NCI-H774 (cell line): ENCODE results near the gene CTSE.
A peak's percentile ranks its signal among the peaks of the same experiment; 100 is the strongest.

ENCODE experiments used
- DNase-seq: peaks from one replicate; lab custom pipeline; 2025; lab: John Stamatoyannopoulos, UW

The CTSE gene

GRCh38 chr1:205971082-205971481 is 52.6 kb downstream of the CTSE start:
- DNase-seq, result no peak

- no peak for DNase-seq
Measured at GRCh38 chr1:205970486-205970885, 53.2 kb downstream of the CTSE start.

GRCh38 chr1:205969229-205969628 is 54.5 kb downstream of the CTSE start:
- no peak for DNase-seq

GRCh38 chr1:205967554-205968335 is 56.0 kb downstream of the CTSE start:
- no peak for DNase-seq

- DNase-seq, result peak; percentile 96
Measured at GRCh38 chr1:205965036-205965884, 58.4 kb downstream of the CTSE start.

- DNase-seq, result no peak
Measured at GRCh38 chr1:205963352-205964155, 60.1 kb downstream of the CTSE start.

GRCh38 chr1:205962821-205963221 is 60.9 kb downstream of the CTSE start:
- no peak for DNase-seq

- DNase-seq, result no peak
Measured at GRCh38 chr1:205961991-205962820, 61.5 kb downstream of the CTSE start.

GRCh38 chr1:205961405-205961804 is 62.3 kb downstream of the CTSE start:
- DNase-seq, result no peak

GRCh38 chr1:205959789-205960188 is 63.9 kb downstream of the CTSE start:
- no peak for DNase-seq
